Breast epithelium (tissue), 4 donors: ENCODE measurements around the gene AMBN. TPM values are rescaled to one million over a fixed set of nuclear protein-coding genes. Genes with fewer than 3 reads are reported as not detected.

Source experiments
- DNase-seq, 2 donors: peaks; one replicate each; pipeline ENCODE4 v3.0.0-alpha.2; 2019; ENCODE audit warnings: low spot score in 2 of 2
- H3K27ac ChIP-seq, 2 donors: fragments of 200-600 bp; sonication (generic) in 1 of 2; one replicate each; pipeline ENCODE4 v1.5.1; 2016 to 2019; ENCODE audit warnings: mild to moderate bottlenecking in 1 of 2
- H3K27me3 ChIP-seq, 2 donors: fragments of 200-600 bp; sonication (generic) in 1 of 2; one replicate each; pipeline versions ENCODE4 v1.5.1 to v1.6.0; 2017 to 2019; ENCODE audit warnings: control low read depth in 1 of 2, mild to moderate bottlenecking in 1 of 2
- H3K36me3 ChIP-seq: fragments of 200-600 bp; one replicate; pipeline ENCODE4 v1.5.1; 2019
- H3K4me1 ChIP-seq, 2 donors: fragments of 200-600 bp; sonication (generic); one replicate each; pipeline ENCODE4 v1.5.1; 2016 to 2019; ENCODE audit warnings: control low read depth in 1 of 2
- H3K4me3 ChIP-seq, 3 donors: fragments of 200-600 bp; sonication (generic); 1 replicate in 2 of 3; 2 replicates in 1 of 3; pipeline ENCODE4 v1.5.1; 2016 to 2019; ENCODE audit warnings: mild to moderate bottlenecking in 3 of 3, moderate library complexity in 2 of 3
- H3K9me3 ChIP-seq, 2 donors: fragments of 200-600 bp; sonication (generic) in 1 of 2; one replicate each; pipeline ENCODE4 v1.5.1; 2016 to 2019; ENCODE audit warnings: control low read depth in 1 of 2
- POLR2A ChIP-seq: fragments of 450-650 bp; IDR thresholded peaks from one replicate; pipeline ENCODE4 v1.6.1; 2016; ENCODE audit warnings: antibody characterized with exemption, mild to moderate bottlenecking, moderate library complexity
- POLR2AphosphoS5 ChIP-seq, 3 donors: sonication (generic); formaldehyde crosslinking; IDR thresholded peaks; one replicate each; pipeline ENCODE4 v1.6.1; 2017; ENCODE audit warnings: antibody characterized with exemption in 3 of 3
- intact Hi-C: fragments of 100-400 bp; cut with DNase I; formaldehyde crosslinking; loops from one replicate; pipeline ENCODE4 v1.15.1; 2023; ENCODE audit warnings: low total_unique reads
- total RNA-seq, 3 donors: library from RNA; depleted of rRNA; stranded (reverse); fragments of >200 nt; gene quantifications; one replicate each; pipeline ENCODE4 v1.1.0, GENCODE V29; 2016
- TF ChIP-seq, protein P1 (sequence below), 3 donors: fragments of 450-650 bp; IDR thresholded peaks; one replicate each; pipeline ENCODE4 v1.5.1; 2016 to 2017; ENCODE audit warnings: antibody characterized with exemption in 3 of 3, mild to moderate bottlenecking in 3 of 3, moderate library complexity in 3 of 3

The AMBN gene
- total RNA-seq, 3 donors from 2014 or later: not detected

DNA sequence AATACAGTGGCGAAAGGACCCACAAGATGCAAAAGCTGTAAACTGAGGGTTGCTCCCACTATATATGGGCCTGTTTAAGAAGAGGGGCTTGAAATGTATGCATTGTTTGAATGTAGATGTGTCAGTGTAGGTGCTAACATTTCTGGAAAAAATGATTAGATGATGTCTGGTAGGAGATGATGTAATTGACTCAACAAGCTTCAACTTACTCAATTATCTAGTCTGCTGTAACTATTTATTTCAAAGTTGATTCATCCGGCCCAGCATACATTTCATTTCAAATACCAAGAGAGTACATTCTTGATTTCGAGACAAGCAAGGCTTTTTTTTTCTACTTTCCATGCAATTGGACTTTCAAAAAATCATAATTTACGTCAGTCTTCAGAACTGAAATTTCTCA, 27.2 kb downstream of the AMBN start:
- H3K9me3 ChIP-seq: no peaks in the 10 kb centered on the region
- TF ChIP-seq, protein P1, sequence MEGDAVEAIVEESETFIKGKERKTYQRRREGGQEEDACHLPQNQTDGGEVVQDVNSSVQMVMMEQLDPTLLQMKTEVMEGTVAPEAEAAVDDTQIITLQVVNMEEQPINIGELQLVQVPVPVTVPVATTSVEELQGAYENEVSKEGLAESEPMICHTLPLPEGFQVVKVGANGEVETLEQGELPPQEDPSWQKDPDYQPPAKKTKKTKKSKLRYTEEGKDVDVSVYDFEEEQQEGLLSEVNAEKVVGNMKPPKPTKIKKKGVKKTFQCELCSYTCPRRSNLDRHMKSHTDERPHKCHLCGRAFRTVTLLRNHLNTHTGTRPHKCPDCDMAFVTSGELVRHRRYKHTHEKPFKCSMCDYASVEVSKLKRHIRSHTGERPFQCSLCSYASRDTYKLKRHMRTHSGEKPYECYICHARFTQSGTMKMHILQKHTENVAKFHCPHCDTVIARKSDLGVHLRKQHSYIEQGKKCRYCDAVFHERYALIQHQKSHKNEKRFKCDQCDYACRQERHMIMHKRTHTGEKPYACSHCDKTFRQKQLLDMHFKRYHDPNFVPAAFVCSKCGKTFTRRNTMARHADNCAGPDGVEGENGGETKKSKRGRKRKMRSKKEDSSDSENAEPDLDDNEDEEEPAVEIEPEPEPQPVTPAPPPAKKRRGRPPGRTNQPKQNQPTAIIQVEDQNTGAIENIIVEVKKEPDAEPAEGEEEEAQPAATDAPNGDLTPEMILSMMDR (IDR thresholded peaks at IDR 0.05): no peak
- TF ChIP-seq POLR2AphosphoS5 (IDR thresholded peaks at IDR 0.05) (no peak), POLR2A (no peak)
- H3K27me3 ChIP-seq: no peaks in the 10 kb centered on the region
- H3K4me1 ChIP-seq: no peaks in the 10 kb centered on the region
- no peak overlapping the region for H3K4me3 ChIP-seq
- no peak overlapping the region for H3K27ac ChIP-seq
- H3K36me3 ChIP-seq: no peaks in the 10 kb centered on the region
- no peak for DNase-seq
- intact Hi-C loops: no loop called here

DNA sequence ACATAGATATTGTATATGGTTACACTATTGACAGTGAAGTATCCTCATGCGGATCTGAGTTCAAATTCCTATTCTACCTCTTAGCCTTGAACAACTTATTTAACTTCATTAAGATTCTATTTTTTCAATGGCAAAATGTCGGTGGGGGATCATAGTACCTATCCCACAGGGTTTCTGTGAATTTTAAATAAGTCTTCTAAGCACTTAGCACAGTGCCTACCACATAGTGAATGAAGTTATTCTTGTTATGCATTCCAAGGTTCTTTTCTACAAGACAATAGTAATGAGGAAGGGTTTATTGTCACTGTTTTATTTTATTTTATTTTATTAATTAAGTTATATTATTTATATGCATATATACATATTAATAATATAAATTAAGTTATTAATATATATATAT, 27.7 kb downstream of the AMBN start:
- intact Hi-C loops: no loop called here
- no peaks in the 10 kb centered on the region for H3K36me3 ChIP-seq
- no peak overlapping the region for H3K4me3 ChIP-seq
- TF ChIP-seq, protein P1 (IDR thresholded peaks at IDR 0.05): no peak
- TF ChIP-seq POLR2AphosphoS5 (IDR thresholded peaks at IDR 0.05) (no peak), POLR2A (no peak)
- DNase-seq: no peak
- no peaks in the 10 kb centered on the region for H3K9me3 ChIP-seq
- H3K4me1 ChIP-seq: no peaks in the 10 kb centered on the region
- H3K27ac ChIP-seq: no peak overlapping the region
- no peaks in the 10 kb centered on the region for H3K27me3 ChIP-seq

- intact Hi-C loops: no loop called here
- Histone ChIP-seq H3K36me3 (no peaks in the 10 kb centered on the region), H3K27ac (no peak overlapping the region), H3K4me3 (no peak overlapping the region), H3K9me3 (no peaks in the 10 kb centered on the region), H3K4me1 (no peaks in the 10 kb centered on the region), H3K27me3 (no peaks in the 10 kb centered on the region)
- DNase-seq: no peak
- TF ChIP-seq, protein P1 (IDR thresholded peaks at IDR 0.05): no peak
- TF ChIP-seq POLR2A (no peak), POLR2AphosphoS5 (IDR thresholded peaks at IDR 0.05) (no peak)
Observed at GRCh38 chr4:70623323-70623722, 31.3 kb downstream of the AMBN start.

DNA sequence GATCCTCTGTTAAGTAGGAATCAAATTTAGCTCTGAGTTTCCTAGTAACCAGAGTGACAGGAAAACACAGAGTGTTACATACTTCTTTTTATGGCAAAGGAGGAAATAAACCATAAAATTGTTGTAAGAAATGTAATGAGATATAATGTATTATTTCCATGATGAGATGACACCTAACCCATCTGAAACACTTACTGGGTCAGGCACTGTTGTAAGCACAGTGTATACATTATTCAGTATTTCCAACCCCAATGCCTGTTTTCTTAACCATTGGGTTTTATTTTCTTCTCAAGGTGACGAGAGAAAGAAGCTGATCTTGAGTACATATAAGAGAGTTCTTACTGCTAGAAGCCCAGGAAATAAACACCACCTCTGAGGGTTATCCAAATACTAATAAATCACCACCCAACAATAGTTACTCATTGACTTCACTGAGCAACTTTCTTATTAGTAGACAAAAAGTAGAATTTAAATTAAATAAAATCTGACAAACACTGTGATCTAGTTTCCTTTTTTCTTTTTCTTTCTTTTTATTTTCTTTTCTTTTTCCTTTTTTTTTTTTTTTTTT, 32.3 kb downstream of the AMBN start:
- Histone ChIP-seq H3K9me3 (no peaks in the 10 kb centered on the region), H3K4me1 (no peaks in the 10 kb centered on the region), H3K36me3 (no peaks in the 10 kb centered on the region), H3K4me3 (no peak overlapping the region), H3K27ac (no peak overlapping the region), H3K27me3 (no peaks in the 10 kb centered on the region)
- no peak for DNase-seq
- intact Hi-C loops: no loop called here
- TF ChIP-seq POLR2AphosphoS5 (IDR thresholded peaks at IDR 0.05): no peak
- TF ChIP-seq POLR2A: no peak
- TF ChIP-seq, protein P1 (IDR thresholded peaks at IDR 0.05): no peak

- no peaks in the 10 kb centered on the region for H3K9me3 ChIP-seq
- H3K27me3 ChIP-seq: no peaks in the 10 kb centered on the region
- DNase-seq: no peak
- no peak for TF ChIP-seq POLR2A
- no peak for TF ChIP-seq POLR2AphosphoS5 (IDR thresholded peaks at IDR 0.05)
- TF ChIP-seq, protein P1 (IDR thresholded peaks at IDR 0.05): no peak
- intact Hi-C loops: no loop called here
- no peak overlapping the region for H3K4me3 ChIP-seq
- H3K36me3 ChIP-seq: no peaks in the 10 kb centered on the region
- H3K4me1 ChIP-seq: no peaks in the 10 kb centered on the region
- no peak overlapping the region for H3K27ac ChIP-seq
Observed at GRCh38 chr4:70627620-70628019, 35.6 kb downstream of the AMBN start.
